Uterus (tissue), 2 donors: ENCODE data around the gene WNT6.

ENCODE experiments used
- POLR2A ChIP-seq, 2 donors: fragments of 450-650 bp; IDR thresholded peaks; one replicate each; pipeline ENCODE4 v1.6.1; 2016; ENCODE audit warnings: antibody characterized with exemption in 2 of 2, mild to moderate bottlenecking in 1 of 2, moderate library complexity in 1 of 2
- TF ChIP-seq, protein P1 (sequence below), 4 experiments: fragments of 200-600 bp in 2 of 4; fragments of 450-650 bp in 2 of 4; sonication (generic) in 2 of 4; IDR thresholded peaks; one replicate each; pipeline ENCODE4 v1.5.1; 2016 to 2019; ENCODE audit warnings: antibody characterized with exemption in 4 of 4, mild to moderate bottlenecking in 2 of 4, moderate library complexity in 1 of 4

DNA sequence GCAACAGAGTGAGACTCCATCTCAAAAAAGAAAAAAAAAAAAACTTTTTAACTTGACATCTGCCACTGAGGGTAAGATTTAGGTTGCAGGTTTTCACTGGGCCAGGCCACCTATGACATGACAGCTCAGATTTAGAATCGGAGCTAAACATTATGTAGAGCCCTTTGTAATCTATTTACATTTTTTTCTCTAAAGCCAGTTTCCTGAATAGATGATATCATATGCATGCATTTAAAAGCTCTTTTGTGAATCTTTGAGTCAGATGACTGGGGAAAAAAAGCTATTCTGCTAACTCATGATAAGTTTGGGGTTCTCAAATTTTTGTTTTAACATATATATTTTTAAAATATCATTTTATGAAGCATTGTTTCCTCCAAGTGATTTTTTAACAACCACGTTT is 49.3 kb upstream of the WNT6 start:
- TF ChIP-seq POLR2A (IDR thresholded peaks at IDR 0.05): no peak
- TF ChIP-seq, protein P1, sequence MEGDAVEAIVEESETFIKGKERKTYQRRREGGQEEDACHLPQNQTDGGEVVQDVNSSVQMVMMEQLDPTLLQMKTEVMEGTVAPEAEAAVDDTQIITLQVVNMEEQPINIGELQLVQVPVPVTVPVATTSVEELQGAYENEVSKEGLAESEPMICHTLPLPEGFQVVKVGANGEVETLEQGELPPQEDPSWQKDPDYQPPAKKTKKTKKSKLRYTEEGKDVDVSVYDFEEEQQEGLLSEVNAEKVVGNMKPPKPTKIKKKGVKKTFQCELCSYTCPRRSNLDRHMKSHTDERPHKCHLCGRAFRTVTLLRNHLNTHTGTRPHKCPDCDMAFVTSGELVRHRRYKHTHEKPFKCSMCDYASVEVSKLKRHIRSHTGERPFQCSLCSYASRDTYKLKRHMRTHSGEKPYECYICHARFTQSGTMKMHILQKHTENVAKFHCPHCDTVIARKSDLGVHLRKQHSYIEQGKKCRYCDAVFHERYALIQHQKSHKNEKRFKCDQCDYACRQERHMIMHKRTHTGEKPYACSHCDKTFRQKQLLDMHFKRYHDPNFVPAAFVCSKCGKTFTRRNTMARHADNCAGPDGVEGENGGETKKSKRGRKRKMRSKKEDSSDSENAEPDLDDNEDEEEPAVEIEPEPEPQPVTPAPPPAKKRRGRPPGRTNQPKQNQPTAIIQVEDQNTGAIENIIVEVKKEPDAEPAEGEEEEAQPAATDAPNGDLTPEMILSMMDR (IDR thresholded peaks at IDR 0.05): no peak
